Subcutaneous abdominal adipose tissue (tissue), 5 donors: Measurements from ENCODE around the gene FGFR2.

Source experiments
- H3K27ac ChIP-seq: one replicate; pipeline ENCODE4 v1.7.0; 2013; ENCODE audit warnings: low read depth, mild to moderate bottlenecking, inconsistent platforms, low read length, moderate library complexity
- H3K27me3 ChIP-seq, 5 donors: one replicate each; pipeline ENCODE4 v1.7.0; 2013; ENCODE audit warnings: low read length in 5 of 5, inconsistent platforms in 1 of 5; ENCODE audit not compliant: control insufficient read depth in 5 of 5, insufficient read depth in 4 of 5
- H3K36me3 ChIP-seq, 5 donors: one replicate each; pipeline ENCODE4 v1.7.0; 2013; ENCODE audit warnings: low read length in 5 of 5; ENCODE audit not compliant: control insufficient read depth in 5 of 5, insufficient read depth in 5 of 5
- H3K4me1 ChIP-seq, 5 donors: one replicate each; pipeline ENCODE4 v1.7.0; 2013; ENCODE audit warnings: low read length in 5 of 5, mild to moderate bottlenecking in 3 of 5, moderate library complexity in 1 of 5; ENCODE audit not compliant: control insufficient read depth in 5 of 5, insufficient read depth in 5 of 5
- H3K4me3 ChIP-seq, 5 donors: one replicate each; pipeline ENCODE4 v1.7.0; 2013; ENCODE audit warnings: low read length in 5 of 5, low read depth in 1 of 5
- H3K9ac ChIP-seq, 5 donors: one replicate each; pipeline ENCODE4 v1.7.0; 2013; ENCODE audit warnings: low read length in 5 of 5, mild to moderate bottlenecking in 4 of 5, moderate library complexity in 3 of 5
- H3K9me3 ChIP-seq, 5 donors: one replicate each; pipeline ENCODE4 v1.7.0; 2013; ENCODE audit warnings: low read length in 5 of 5; ENCODE audit not compliant: control insufficient read depth in 5 of 5
- donor health status: healthy.
- donor health status: healthy.
- donor health status: healthy.
- donor health status: healthy.
- donor health status: healthy.

The FGFR2 gene

GRCh38 chr10:121519411-121519810 is 78.8 kb downstream of the FGFR2 start:
- Histone ChIP-seq H3K27me3 (no peaks in the 10 kb centered on the region), H3K4me3 (no peak overlapping the region), H3K27ac (no peak overlapping the region), H3K4me1 (peaks cover 0 to 4% (median 1%) of the 10 kb centered on the region in 5 donors), H3K9ac (no peak overlapping the region), H3K36me3 (peaks cover 0 to 3% (median 0%) of the 10 kb centered on the region in 5 donors), H3K9me3 (no peaks in the 10 kb centered on the region)

- Histone ChIP-seq H3K27ac (no peak overlapping the region), H3K4me1 (peaks cover 0 to under 1% (median 0%) of the 10 kb centered on the region in 5 donors), H3K36me3 (peaks cover 0 to 3% (median 0%) of the 10 kb centered on the region in 5 donors), H3K27me3 (no peaks in the 10 kb centered on the region), H3K4me3 (no peak overlapping the region), H3K9me3 (no peaks in the 10 kb centered on the region), H3K9ac (no peak overlapping the region)
These were observed 79.9 kb downstream of the FGFR2 start for GRCh38 chr10:121518333-121518732.

GRCh38 chr10:121516093-121516865 is 82.0 kb downstream of the FGFR2 start:
- Histone ChIP-seq H3K4me1 (no peaks in the 10 kb centered on the region), H3K27ac (no peak overlapping the region), H3K36me3 (peaks cover 0 to 3% (median 0%) of the 10 kb centered on the region in 5 donors), H3K4me3 (no peak overlapping the region), H3K9me3 (no peaks in the 10 kb centered on the region), H3K9ac (no peak overlapping the region), H3K27me3 (no peaks in the 10 kb centered on the region)

GRCh38 chr10:121514141-121514865 is 83.9 kb downstream of the FGFR2 start:
- Histone ChIP-seq H3K36me3 (peaks cover 0 to 3% (median 0%) of the 10 kb centered on the region in 5 donors), H3K9me3 (no peaks in the 10 kb centered on the region), H3K27ac (no peak overlapping the region), H3K4me1 (peaks cover 0 to under 1% (median 0%) of the 10 kb centered on the region in 5 donors), H3K27me3 (no peaks in the 10 kb centered on the region), H3K4me3 (no peak overlapping the region), H3K9ac (no peak overlapping the region)

- Histone ChIP-seq H3K36me3 (peaks cover 0 to 5% (median 0%) of the 10 kb centered on the region in 5 donors), H3K27ac (no peak overlapping the region), H3K27me3 (no peaks in the 10 kb centered on the region), H3K4me1 (peaks cover 0 to 7% (median 0%) of the 10 kb centered on the region in 5 donors), H3K4me3 (no peak overlapping the region), H3K9ac (no peak overlapping the region), H3K9me3 (no peaks in the 10 kb centered on the region)
These were observed 86.3 kb downstream of the FGFR2 start for GRCh38 chr10:121511943-121512342.

- Histone ChIP-seq H3K9ac (no peak overlapping the region), H3K27me3 (no peaks in the 10 kb centered on the region), H3K4me1 (peaks cover 0 to 7% (median 0%) of the 10 kb centered on the region in 5 donors), H3K9me3 (no peaks in the 10 kb centered on the region), H3K4me3 (no peak overlapping the region), H3K27ac (no peak overlapping the region), H3K36me3 (peaks cover 0 to 5% (median 0%) of the 10 kb centered on the region in 5 donors)
These were observed 86.8 kb downstream of the FGFR2 start for GRCh38 chr10:121511460-121511859.

- Histone ChIP-seq H3K27ac (no peak overlapping the region), H3K4me3 (no peak overlapping the region), H3K36me3 (peaks cover 0 to 5% (median 0%) of the 10 kb centered on the region in 5 donors), H3K4me1 (peaks cover 0 to 7% (median 0%) of the 10 kb centered on the region in 5 donors), H3K27me3 (no peaks in the 10 kb centered on the region), H3K9me3 (no peaks in the 10 kb centered on the region), H3K9ac (no peak overlapping the region)
These were observed 88.0 kb downstream of the FGFR2 start for GRCh38 chr10:121510201-121510771.

- H3K4me1 ChIP-seq = peaks cover 0 to 7% (median 0%) of the 10 kb centered on the region in 5 donors
- H3K9me3 ChIP-seq = no peaks in the 10 kb centered on the region
- no peak overlapping the region for H3K9ac ChIP-seq
- peaks cover 0 to 3% (median 0%) of the 10 kb centered on the region in 5 donors for H3K36me3 ChIP-seq
- H3K4me3 ChIP-seq = no peak overlapping the region
- no peaks in the 10 kb centered on the region for H3K27me3 ChIP-seq
- no peak overlapping the region for H3K27ac ChIP-seq
These were observed 88.4 kb downstream of the FGFR2 start for GRCh38 chr10:121509796-121510195.

- Histone ChIP-seq H3K36me3 (peaks cover 0 to 2% (median 0%) of the 10 kb centered on the region in 5 donors), H3K9me3 (no peaks in the 10 kb centered on the region), H3K27me3 (no peaks in the 10 kb centered on the region), H3K27ac (no peak overlapping the region), H3K4me1 (peaks cover 0 to 7% (median 0%) of the 10 kb centered on the region in 5 donors), H3K9ac (no peak overlapping the region), H3K4me3 (no peak overlapping the region)
These were observed 89.1 kb downstream of the FGFR2 start for GRCh38 chr10:121509112-121509511.

GRCh38 chr10:121503587-121504051 is 94.6 kb downstream of the FGFR2 start:
- Histone ChIP-seq H3K36me3 (peaks cover 0 to 10% (median 2%) of the 10 kb centered on the region in 5 donors), H3K27me3 (no peaks in the 10 kb centered on the region), H3K4me3 (no peak overlapping the region), H3K27ac (no peak overlapping the region), H3K9me3 (no peaks in the 10 kb centered on the region), H3K9ac (no peak overlapping the region), H3K4me1 (no peaks in the 10 kb centered on the region)
